HG03354 (cell line): ENCODE data around the gene EXOC4.
"Not testable (repeated sequence)": the region's sequence is repeated elsewhere in the genome, so short reads cannot be mapped to it uniquely, and the experiment has no call there.

Experiments
- ATAC-seq: cut with Tn5 transposase; IDR thresholded peaks from one replicate; pipeline ENCODE4 v1.9.1; 2021; ENCODE audit warnings: mild to moderate bottlenecking; ENCODE audit not compliant: unreplicated experiment, poor library complexity, severe bottlenecking

The EXOC4 gene

DNA sequence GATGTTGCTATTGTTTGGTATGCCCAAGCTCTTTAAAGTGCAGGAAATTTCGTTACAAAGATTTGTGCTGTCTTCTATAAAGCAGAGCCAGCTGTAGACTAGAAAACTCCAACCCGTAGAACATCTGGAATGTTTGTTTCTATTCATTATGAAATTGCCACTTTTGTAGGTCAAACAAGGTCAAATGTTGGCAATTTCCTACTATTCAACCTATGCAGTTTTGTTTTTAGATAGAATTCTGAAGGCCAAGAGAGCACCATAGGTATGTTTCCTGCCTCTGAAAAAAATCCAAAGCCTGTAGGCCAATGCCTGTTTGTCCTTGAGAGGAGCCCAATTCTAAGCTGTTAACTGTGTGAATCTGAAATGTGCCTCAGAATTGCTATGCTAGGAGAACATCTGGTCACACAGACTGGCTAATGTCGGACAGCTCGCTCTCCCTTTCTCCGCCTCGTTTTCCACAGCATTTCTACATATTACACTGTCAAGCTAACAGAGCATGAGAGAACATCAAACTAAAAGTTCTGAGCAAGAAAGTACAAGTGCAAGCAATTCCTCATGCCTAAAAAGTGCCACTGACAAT, 607.1 kb downstream of the EXOC4 start:
- no peak for ATAC-seq

DNA sequence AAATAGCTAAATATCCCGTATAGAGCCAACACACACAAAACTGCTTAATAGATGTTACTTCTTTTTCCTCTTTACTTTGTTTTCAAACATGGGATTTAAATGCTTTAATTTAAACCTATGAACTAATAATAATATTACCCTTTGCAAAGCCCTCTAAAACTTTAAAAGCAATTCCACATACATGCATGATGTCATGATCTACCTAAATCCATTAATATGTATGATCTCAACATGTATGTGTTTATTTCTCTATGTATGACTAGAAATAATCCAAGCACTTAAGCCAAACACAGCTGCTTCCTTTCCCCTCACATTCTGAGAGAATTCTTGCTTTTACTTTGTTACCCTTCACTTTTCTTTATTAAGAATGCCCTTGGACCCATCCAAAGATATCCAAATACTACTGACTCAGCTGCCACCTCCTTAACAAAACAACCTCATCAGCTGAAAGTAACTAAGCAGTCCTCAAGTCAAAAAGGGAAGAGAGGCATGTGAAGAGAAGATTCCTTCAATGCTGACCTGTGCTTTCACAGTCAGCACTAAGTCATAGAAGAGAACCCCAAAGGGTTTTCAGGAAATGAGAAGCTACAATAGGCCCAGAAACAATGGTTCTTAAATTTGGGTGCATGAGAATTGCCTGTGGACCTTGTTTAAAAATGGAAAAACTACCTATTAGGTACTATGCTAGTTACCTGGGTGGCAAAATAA, 607.9 kb downstream of the EXOC4 start:
- ATAC-seq: no peak

DNA sequence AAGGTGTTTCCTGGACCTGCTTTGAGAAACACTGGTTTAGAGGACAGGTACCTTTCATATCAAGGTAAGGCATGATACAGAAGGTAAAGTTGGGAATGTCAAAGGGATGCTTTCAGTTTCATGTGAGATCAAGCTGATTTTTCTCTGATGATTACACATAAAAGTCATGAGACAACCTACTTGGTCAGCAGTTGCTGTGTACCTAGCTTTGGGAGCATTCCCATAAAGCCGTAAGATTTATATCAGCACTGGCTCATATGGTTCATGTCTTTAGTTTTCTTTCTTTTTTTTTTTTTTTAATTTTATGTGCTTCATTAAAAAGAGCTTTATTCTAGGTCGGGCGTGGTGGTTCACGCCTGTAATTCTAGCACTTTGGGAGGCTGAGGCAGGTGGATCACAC, 609.0 kb downstream of the EXOC4 start:
- no peak for ATAC-seq

DNA sequence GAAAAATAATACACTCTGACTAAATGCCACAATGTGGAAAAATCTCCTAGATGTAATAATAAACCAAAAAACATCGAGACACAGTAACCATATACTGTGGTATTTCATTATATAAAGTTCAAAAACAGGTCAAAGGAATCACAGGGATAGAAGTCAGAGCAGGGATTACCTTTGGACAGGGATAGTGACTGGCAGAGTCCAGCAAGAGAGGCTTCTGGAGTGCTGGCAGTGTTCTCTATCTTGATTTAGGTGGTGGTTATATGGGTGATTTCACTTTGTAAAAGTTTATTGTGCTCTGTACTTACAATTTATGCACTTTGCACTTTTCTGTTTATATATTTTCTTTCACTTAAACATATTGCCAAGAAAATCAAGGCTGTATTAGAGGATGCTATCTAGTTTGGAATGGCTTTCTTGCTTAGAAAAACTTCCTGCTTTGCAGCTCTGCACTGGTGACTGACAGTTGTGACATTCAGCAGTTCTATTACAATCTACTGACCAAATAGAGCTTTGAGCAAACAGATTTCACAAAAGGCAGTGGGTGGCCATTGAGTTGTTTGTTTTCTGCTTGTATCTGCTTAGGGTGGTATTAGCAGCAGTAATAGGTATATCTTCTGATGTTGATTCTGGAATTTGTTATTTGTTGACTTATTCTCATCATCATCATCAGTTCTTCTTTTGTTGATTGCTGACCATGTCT, 610.6 kb downstream of the EXOC4 start:
- ATAC-seq: no peak

DNA sequence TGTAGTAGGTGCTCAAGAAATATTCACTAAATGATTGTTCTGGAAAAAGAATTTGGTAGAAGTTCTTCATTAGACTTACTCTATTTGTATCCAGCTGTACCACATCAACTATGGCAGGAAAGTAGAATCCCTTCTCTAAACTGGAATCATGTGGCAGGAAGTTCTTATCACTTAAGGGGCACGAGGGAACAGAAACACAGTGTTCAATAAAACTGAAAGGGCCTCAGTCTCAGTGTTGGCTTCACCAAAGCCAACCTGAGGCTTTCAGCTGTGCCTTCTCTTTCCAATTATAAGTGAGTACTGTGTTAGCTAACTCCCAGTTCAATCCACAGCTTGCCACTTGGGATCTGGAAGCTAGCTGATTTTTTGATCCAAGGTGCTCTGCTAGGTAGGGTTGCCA, 616.7 kb downstream of the EXOC4 start:
- no peak for ATAC-seq

DNA sequence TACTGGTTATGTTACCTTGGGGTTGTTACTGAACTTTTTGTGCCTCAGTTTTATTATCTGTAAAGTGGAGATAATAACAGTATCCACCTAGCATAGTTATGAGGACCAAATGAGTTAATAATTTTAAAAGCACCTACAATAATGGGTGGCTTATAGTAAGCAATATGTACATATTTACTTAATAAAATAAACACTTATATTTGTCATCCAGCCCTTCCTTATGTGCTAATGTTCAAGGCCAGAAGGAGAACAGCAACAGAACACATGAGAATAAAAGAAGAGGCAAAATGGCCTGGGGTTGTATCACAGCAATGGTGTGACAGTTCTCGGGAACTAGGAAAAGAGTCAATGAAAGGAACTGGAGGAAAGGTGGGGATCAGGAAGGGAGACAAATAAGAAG, 618.9 kb downstream of the EXOC4 start:
- no peak for ATAC-seq

DNA sequence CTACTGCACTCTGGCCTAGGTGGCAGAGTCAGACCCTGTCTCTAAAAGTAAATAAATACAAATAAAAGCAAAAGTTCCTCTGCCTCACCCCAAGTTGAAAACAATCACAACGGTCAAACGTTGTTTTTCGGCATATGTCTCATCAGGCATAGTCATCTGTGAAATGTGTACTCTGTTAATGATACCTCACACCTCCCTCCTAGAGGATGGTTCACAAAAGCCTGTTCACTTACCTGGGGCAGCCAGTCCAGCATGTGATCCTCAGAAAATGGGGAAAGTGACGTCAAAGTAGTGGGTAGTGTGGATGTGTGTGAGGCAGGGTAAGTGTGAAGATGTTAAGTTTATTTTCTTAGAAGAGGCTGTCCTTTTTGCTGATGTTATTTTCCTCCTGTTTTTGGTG, 620.3 kb downstream of the EXOC4 start:
- ATAC-seq: no peak

DNA sequence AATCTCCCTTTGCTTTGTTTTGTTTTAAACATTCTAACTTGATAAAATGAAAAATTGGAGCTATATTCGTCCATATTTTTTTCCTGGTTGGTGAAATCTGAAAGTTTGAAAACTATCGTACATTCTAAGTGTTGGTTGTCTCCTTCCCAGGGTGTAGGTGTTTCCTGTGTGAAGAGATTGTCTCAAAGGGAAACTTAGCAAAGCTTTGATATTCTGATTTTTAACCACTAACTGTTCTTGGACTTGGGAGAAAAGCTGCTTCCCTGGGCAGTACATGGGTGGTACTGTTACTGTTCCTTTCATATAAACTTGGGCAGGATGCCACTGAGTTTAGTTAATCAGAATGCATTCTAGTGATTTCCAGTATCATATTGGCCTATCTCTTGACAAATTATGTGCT, 620.8 kb downstream of the EXOC4 start:
- ATAC-seq: no peak

DNA sequence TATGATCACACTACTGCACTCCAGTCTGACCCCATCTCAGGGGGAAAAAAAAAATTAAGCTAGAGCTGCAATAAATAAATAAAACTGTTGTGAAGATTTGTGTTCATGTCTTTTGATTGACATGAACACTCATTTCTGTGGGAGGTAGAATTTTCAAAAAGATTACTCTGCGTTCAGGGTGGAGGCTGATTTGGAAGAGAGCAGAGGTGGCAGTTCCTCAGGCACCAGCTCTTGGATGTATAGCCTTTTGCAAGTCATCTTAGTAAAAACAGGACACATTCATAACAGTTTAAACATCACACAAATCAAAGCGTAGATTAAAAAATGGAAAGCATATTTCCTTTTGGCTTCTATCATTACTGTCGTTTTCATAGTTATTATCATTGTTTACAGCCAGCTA, 630.7 kb downstream of the EXOC4 start:
- no peak for ATAC-seq

DNA sequence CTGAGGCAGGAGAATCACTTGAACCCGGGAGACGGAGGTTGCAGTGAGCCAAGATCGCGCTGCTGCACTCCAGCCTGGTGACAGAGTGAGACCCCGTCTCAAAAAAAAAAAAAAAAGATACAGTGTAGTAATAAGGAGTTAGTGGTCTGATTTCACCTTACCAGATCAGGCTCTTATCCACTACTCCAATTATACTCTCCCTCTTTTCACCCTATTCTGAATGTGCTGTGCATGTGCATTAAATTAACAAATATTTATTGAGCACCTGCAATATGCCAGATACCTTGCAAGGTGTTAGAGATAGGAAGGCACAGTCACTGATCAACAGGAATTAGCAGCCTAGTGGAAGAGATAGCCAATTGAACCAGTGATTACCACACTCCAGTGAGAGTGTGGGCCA, 632.3 kb downstream of the EXOC4 start:
- ATAC-seq: no peak

DNA sequence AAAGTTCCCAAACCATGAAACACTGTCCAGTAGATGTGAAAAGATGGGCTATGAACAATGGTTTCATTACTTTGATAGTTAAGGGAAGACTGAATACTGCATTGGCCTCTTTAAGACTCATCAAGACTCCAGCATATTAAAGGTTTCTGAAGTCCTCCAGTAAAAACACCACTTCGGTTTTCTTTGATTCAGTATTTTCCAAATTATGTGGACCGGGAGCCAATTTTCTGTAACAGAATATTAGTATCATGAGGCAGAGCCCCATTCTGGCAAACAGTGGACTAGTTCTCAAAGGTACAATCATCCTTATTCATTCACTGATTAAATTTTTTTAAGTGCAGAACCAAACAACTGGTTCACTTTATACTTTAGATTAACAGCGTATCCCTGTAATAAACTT, 633.2 kb downstream of the EXOC4 start:
- no peak for ATAC-seq

DNA sequence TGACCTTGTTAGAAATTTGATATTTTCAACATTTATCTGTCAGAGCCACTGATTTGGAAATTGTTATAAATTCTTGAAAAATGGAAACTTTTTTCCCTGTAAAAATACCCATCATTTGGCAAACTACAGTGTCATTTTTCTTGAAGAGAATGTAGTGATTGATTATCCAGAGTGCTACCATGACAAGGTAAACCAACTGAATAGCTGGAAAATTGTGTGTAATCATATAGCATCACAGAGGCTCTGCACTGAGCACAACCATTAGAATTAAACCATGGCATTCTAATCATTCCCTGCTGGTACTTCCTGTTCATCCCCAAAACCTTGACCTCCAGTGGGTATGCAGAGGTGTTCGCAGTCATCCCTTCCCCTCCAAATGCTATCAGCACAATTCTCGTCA, 633.9 kb downstream of the EXOC4 start:
- ATAC-seq: no peak

DNA sequence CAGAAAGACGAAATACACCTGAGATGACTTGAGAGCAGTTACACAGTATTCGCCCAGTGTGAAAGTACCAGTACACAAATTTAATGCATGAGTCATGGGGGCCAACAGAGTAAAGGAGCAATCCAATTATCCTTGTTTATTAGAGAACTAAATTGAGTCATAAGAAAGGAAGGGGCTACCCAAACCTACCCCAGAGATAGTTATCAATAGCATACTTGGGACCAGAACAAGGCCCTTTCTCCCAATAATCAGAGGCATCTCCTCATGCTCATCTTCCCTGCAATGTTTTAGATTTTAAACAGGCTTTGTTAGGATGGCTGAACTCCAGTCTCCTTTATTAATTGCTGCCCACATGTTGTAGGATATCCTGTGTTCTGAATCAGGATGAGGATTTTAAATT, 634.6 kb downstream of the EXOC4 start:
- no peak for ATAC-seq

DNA sequence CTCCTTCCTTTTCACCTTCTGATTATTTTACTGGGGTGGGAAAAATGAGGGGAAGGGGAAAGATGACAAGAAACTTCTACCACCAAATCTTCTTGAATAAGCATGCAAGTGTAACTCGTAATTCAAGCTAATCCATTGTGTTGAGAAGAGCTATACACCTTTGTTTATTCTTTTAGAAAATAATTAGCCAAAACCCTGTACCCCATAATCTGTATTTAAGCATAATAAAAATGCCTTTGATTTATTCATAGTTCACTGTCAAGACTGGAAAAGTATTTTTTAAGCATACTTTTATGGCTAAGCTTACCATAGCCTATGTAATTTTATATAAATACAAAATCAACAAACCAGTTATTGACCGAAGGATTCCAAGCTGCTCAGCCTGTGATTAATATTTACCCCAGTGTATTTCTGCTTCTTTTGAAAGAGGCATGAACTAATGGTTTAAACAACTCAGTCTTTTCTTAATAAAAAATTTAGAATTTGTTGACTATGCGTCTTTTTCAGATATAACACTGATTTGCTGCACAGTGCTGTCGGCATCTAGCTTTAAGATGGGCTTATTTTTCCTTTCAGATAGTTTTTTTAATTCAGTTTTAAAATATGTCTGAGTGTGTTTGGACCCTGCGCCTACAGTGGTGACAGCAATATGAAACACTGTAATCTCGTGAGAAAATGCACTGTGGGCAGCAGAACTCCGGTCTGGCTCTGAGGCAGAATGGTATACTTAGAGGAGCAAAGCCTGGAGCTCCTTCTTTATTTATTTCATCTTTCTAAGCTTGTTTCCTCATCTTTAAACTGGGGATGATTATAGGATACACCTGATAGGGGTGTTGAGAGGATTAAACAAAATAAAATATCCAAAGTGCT, 635.4 kb downstream of the EXOC4 start:
- no peak for ATAC-seq

DNA sequence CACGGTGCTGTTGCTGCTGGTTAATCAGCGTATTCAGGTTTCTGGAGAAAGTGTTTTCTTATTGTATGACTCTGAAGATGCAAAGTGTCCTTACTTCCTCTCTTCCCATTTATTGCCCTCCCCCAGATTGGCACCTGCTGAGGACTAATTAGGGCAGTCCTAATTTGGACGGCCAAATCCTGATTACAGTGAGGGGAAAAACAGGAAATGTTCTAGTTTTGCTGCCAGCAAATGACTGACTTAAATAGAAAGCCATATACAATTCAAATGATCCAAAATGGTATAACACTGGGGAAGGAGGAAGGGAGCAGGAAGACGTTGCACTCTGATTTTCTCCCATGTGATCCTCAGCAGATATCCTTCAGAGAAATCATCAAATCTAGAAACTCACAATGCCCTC, 651.9 kb downstream of the EXOC4 start:
- no peak for ATAC-seq

DNA sequence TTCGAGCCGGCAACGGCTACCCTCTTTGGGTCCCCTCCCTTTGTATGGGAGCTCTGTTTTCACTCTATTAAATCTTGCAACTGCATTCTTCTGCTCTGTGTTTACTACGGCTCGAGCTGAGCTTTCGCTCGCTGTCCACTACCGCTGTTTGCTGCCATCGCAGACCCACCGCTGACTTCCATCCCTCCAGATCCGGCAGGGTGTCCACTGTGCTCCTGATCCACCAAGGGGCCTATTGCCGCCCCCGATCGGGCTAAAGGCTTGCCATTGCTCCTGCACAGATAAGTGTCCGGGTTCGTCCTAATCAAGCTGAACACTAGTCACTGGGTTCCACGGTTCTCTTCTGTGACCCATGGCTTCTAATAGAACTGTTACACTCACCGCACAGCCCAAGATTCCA, 653.7 kb downstream of the EXOC4 start:
- ATAC-seq: not testable (repeated sequence)

DNA sequence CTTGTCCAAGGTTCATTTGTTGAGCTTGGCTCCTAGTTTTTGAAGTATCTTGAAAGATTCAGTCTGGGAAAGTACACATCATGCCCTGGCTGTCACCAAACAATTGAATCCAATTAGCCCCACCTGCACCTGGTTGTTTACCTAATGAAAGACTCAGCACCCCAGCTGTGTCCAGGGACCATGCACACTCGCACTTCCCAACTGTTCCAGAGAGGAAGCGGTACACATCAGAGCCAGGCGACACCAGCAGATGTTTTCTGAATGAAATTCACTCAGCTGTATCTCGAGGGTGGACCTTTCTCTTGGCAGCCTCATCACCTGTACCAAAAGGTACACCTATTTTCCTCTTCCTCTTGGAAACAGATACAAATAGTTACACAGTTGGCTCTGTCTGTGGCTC, 657.9 kb downstream of the EXOC4 start:
- no peak for ATAC-seq

DNA sequence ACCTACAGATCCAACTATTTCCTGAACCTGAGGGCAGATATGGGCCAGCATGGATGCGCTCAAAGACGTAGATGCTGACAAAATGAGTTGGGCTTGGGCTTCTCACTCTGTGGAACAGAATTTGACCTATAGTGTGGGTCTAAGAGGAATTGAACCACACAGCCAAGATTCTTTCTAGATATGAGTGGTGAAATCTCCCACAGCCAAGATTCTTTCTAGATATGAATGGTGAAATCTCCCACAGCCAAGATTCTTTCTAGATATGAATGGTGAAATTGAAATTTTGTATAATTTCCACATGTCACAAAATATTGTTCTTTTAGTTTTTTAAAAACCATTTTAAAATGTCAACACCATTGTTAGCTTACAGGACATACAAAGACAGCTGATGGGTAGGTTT, 658.8 kb downstream of the EXOC4 start:
- no peak for ATAC-seq

DNA sequence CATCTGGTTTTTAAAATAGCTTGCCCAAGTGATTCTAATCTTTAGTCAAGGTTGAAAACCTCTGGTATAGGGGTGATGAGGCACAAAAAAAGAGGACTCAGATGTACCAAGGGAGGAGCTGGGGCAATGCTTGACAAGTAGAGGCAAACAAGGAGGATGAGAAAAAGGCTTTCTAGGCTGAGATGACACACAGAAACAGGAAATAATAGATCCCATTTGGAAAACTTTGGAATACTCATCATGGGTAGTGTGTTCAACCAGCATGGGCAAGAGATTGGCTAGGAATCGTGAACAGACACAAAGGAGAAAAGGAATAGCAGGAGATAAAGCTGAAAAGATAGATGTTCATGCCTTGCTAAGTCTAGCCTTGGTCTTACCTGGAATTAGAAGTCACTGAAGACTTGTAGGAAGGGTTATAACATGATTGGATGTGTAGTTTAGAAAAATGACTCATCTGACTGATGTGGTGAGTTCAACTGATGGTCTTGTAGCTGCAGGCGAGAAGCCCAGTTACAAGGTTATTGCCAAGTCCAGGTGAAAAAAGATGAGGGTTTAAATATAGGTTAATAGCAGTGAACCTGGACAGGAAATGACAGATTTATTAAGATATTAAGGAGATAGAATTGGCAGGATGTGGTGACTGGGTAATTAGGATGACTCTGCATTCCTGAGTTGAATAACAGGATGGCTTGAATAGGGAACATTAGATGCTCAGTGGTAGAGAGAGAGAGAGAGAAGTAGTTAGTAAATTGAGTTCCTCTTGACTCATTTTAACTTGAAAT, 660.2 kb downstream of the EXOC4 start:
- no peak for ATAC-seq

DNA sequence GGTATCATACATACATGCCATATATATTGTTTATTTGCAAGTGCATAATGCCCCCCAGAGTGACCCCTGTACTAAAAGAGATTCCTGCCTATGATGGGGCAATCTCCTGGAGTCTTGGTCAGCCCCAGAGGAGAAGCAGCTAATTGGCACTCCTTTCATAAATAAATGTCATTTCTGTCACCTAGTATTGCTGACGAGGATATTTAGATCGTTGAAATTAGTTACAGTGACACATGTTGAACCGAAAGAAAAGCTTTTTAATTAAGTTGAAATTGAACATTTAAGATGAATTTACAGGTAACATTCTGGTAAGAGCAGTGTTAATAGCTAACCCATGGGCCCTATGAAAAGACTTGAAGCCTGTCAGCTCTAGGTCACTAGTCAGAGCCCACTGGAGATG, 663.7 kb downstream of the EXOC4 start:
- no peak for ATAC-seq
